Coronary artery (tissue), 2 donors: ENCODE results near the gene OXCT2.
"Not testable (repeated sequence)": the region's sequence is repeated elsewhere in the genome, so short reads cannot be mapped to it uniquely, and the experiment has no call there.

Source experiments
- DNase-seq: peaks from one replicate; pipeline ENCODE4 v3.0.0-alpha.2; 2017; ENCODE audit warnings: low spot score
- H3K27ac ChIP-seq, 2 donors: fragments of 200-600 bp; sonication (generic); one replicate each; pipeline ENCODE4 v1.5.1; 2016 to 2019
- H3K4me3 ChIP-seq: fragments of 200-600 bp; sonication (generic); 2 replicates; pipeline ENCODE4 v1.5.1; 2016; ENCODE audit warnings: mild to moderate bottlenecking, moderate library complexity
- CTCF ChIP-seq: fragments of 200-600 bp; sonication (generic); IDR thresholded peaks from one replicate; pipeline ENCODE4 v1.5.1; 2019; ENCODE audit warnings: antibody characterized with exemption

OXCT2 gene

GRCh38 chr1:39781349-39781715 is 10.2 kb upstream of the OXCT2 start:
- TF ChIP-seq CTCF: no peak
- no peak overlapping the region for H3K27ac ChIP-seq
- H3K4me3 ChIP-seq: no peak overlapping the region
- no peak for DNase-seq

GRCh38 chr1:39779821-39780220 is 8.7 kb upstream of the OXCT2 start:
- TF ChIP-seq CTCF: no peak
- Histone ChIP-seq H3K27ac (no peak overlapping the region), H3K4me3 (no peak overlapping the region)
- DNase-seq: no peak

- DNase-seq: no peak
- no peak overlapping the region for H3K4me3 ChIP-seq
- no peak overlapping the region for H3K27ac ChIP-seq
- no peak for TF ChIP-seq CTCF
These were observed 8.0 kb upstream of the OXCT2 start for GRCh38 chr1:39779137-39779536.

- not testable (repeated sequence) for H3K4me3 ChIP-seq, DNase-seq, H3K27ac ChIP-seq
These were observed 7.4 kb upstream of the OXCT2 start for GRCh38 chr1:39778463-39779099.

GRCh38 chr1:39777896-39778295 is 6.7 kb upstream of the OXCT2 start:
- DNase-seq, H3K27ac ChIP-seq, H3K4me3 ChIP-seq: not testable (repeated sequence)

- Histone ChIP-seq H3K4me3 (no peak overlapping the region), H3K27ac (no peak overlapping the region)
- DNase-seq: no peak
- TF ChIP-seq CTCF: no peak
These were observed 6.2 kb upstream of the OXCT2 start for GRCh38 chr1:39777306-39777705.

GRCh38 chr1:39776886-39777285 is 5.7 kb upstream of the OXCT2 start:
- no peak for DNase-seq
- Histone ChIP-seq H3K4me3 (no peak overlapping the region), H3K27ac (no peak overlapping the region)
- TF ChIP-seq CTCF: no peak

GRCh38 chr1:39776400-39776713 is 5.2 kb upstream of the OXCT2 start:
- no peak for DNase-seq
- Histone ChIP-seq H3K4me3 (no peak overlapping the region), H3K27ac (no peak overlapping the region)
- TF ChIP-seq CTCF: no peak

- not testable (repeated sequence) for H3K27ac ChIP-seq, H3K4me3 ChIP-seq, DNase-seq
These were observed 4.7 kb upstream of the OXCT2 start for GRCh38 chr1:39775676-39776399.

GRCh38 chr1:39775141-39775540 is 4.0 kb upstream of the OXCT2 start:
- not testable (repeated sequence) for H3K4me3 ChIP-seq, DNase-seq, H3K27ac ChIP-seq

- not testable (repeated sequence) for H3K27ac ChIP-seq, H3K4me3 ChIP-seq, DNase-seq
These were observed 2.3 kb upstream of the OXCT2 start for GRCh38 chr1:39773369-39773979.
